ENCODE data around the gene P2RY10. TPM values are rescaled to one million over a fixed set of nuclear protein-coding genes. Genes with fewer than 3 reads are reported as not detected.

The P2RY10 gene
- total RNA-seq (under 1 TPM in 1 of 4 donors, not detected in 3; 0.49 TPM), polyA plus RNA-seq (under 1 TPM in 1 of 3 donors, not detected in 2; 0.04 TPM)
- long read RNA-seq, donor 1 = 0 reads
- long read RNA-seq, donor 2 = 0 reads

- Histone ChIP-seq H3K9me3 (no peaks in the 10 kb centered on the region), H3K4me1 (no peaks in the 10 kb centered on the region), H3K4me3 (no peak within 1 kb of the TSS), H3K27me3 (ENCODE audit: insufficient read depth in 3 of 3, low read length in 2 of 3) (peaks cover 0 to 13% (median 0%) of the 10 kb centered on the region in 3 donors), H3K27ac (no peak within 1 kb of the TSS), H3K36me3 (ENCODE audit: insufficient read depth in 1 of 2, low read depth in 1 of 2) (no peaks in the 10 kb centered on the region)
- TF ChIP-seq CTCF (IDR thresholded peaks at IDR 0.05) = no peak
- DNase-seq (no peak), ATAC-seq (no peak)
- 44 to 64% (median 62%) methylated on average over 5 of the region's 5 CpGs for WGBS, 3 donors
- intact Hi-C loops (cut with DNase I) = no loop called here
Measured at GRCh38 chrX:78945186-78945912, at the start of gene P2RY10. Gene P2RY10, plus strand, starts transcription at chrX:78945391. Its CDS starts 15,130 bp downstream, at chrX:78960521.

- Histone ChIP-seq H3K27me3 (ENCODE audit: insufficient read depth in 3 of 3, low read length in 2 of 3) (no peaks in the 10 kb centered on the region), H3K9me3 (no peaks in the 10 kb centered on the region), H3K36me3 (ENCODE audit: insufficient read depth in 1 of 2, low read depth in 1 of 2) (no peaks in the 10 kb centered on the region), H3K4me1 (no peaks in the 10 kb centered on the region), H3K4me3 (no peak overlapping the region), H3K27ac (no peak overlapping the region)
- WGBS, 3 donors = 40 to 89% (median 70%) methylated on average over 1 of the region's 1 CpG
- ATAC-seq (no peak), DNase-seq (no peak)
- intact Hi-C loops (cut with DNase I) = no loop called here
- TF ChIP-seq CTCF (IDR thresholded peaks at IDR 0.05) = no peak
Measured at GRCh38 chrX:78922754-78923153, 22.4 kb upstream of the P2RY10 start.

- ATAC-seq = no peak
- no peak for DNase-seq
- intact Hi-C loops (cut with DNase I) = no loop called here
- 58 to 76% (median 66%) methylated on average over 3 of the region's 3 CpGs for WGBS, 3 donors
- no peaks in the 10 kb centered on the region for H3K4me1 ChIP-seq
- H3K36me3 ChIP-seq (ENCODE audit: insufficient read depth in 1 of 2, low read depth in 1 of 2) = no peaks in the 10 kb centered on the region
- no peaks in the 10 kb centered on the region for H3K9me3 ChIP-seq
- no peak overlapping the region for H3K4me3 ChIP-seq
- no peaks in the 10 kb centered on the region for H3K27me3 ChIP-seq (ENCODE audit: insufficient read depth in 3 of 3, low read length in 2 of 3)
- H3K27ac ChIP-seq = no peak overlapping the region
- no peak for TF ChIP-seq CTCF (IDR thresholded peaks at IDR 0.05)
Measured at GRCh38 chrX:78923198-78924015, 21.8 kb upstream of the P2RY10 start.

GRCh38 chrX:78931814-78932213 lies 13.4 kb upstream of the P2RY10 start:
- Histone ChIP-seq H3K4me1 (no peaks in the 10 kb centered on the region), H3K36me3 (ENCODE audit: insufficient read depth in 1 of 2, low read depth in 1 of 2) (no peaks in the 10 kb centered on the region), H3K4me3 (no peak overlapping the region), H3K9me3 (peaks cover 9% of the 10 kb centered on the region), H3K27me3 (ENCODE audit: insufficient read depth in 3 of 3, low read length in 2 of 3) (peaks cover 0 to 4% (median 0%) of the 10 kb centered on the region in 3 donors), H3K27ac (no peak overlapping the region)
- 0 to 5% (median 2%) methylated on average over 1 of the region's 1 CpG for WGBS, 3 donors
- intact Hi-C loops (cut with DNase I) = no loop called here
- TF ChIP-seq CTCF (IDR thresholded peaks at IDR 0.05) = no peak
- ATAC-seq (no peak), DNase-seq (no peak)
